Lower leg skin (tissue), 3 donors: ENCODE results near the gene TNS2.

ENCODE experiments used
- POLR2A ChIP-seq, 2 donors: fragments of 450-650 bp; IDR thresholded peaks; one replicate each; pipeline ENCODE4 v1.6.1; 2016 to 2017; ENCODE audit warnings: antibody characterized with exemption in 2 of 2, mild to moderate bottlenecking in 1 of 2, moderate library complexity in 1 of 2
- TF ChIP-seq, protein P1 (sequence below), 3 donors: fragments of 450-650 bp; IDR thresholded peaks; one replicate each; pipeline ENCODE4 v1.5.1; 2016; ENCODE audit warnings: antibody characterized with exemption in 3 of 3, mild to moderate bottlenecking in 3 of 3, moderate library complexity in 2 of 3

DNA sequence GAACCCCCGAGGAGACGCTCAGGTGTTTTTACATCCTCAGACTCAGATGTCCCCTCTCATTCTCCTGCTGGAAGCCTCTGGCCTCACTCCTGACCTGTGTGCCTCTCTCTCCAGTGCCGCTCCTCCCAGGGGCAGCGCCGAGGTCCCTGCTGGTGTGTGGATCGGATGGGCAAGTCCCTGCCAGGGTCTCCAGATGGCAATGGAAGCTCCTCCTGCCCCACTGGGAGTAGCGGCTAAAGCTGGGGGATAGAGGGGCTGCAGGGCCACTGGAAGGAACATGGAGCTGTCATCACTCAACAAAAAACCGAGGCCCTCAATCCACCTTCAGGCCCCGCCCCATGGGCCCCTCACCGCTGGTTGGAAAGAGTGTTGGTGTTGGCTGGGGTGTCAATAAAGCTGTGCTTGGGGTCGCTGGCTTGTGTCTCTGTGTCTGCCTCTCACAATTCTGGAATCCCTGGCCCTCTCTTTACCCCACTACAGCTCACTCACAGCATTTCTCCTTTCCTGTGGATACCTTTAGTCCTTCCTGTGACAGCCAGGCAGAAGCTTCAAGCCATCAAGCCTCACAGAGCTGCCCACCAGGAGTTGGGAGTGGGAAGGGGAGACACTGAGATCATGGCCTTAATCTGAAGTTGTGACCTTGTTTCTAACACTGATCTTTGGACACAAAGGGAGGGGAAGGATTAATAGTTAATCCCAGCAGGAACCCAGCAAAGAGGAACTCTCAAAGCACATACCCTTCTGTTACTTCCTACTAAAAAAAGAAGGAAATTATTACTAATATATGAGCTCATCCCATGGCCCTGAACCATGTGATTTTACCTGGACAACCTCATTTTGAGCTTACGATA is 52.3 kb downstream of the TNS2 start:
- TF ChIP-seq, protein P1, sequence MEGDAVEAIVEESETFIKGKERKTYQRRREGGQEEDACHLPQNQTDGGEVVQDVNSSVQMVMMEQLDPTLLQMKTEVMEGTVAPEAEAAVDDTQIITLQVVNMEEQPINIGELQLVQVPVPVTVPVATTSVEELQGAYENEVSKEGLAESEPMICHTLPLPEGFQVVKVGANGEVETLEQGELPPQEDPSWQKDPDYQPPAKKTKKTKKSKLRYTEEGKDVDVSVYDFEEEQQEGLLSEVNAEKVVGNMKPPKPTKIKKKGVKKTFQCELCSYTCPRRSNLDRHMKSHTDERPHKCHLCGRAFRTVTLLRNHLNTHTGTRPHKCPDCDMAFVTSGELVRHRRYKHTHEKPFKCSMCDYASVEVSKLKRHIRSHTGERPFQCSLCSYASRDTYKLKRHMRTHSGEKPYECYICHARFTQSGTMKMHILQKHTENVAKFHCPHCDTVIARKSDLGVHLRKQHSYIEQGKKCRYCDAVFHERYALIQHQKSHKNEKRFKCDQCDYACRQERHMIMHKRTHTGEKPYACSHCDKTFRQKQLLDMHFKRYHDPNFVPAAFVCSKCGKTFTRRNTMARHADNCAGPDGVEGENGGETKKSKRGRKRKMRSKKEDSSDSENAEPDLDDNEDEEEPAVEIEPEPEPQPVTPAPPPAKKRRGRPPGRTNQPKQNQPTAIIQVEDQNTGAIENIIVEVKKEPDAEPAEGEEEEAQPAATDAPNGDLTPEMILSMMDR (IDR thresholded peaks at IDR 0.05), result no peak
- TF ChIP-seq POLR2A (IDR thresholded peaks at IDR 0.05), result no peak
